ENCODE results near the gene MCTP1.

- TF ChIP-seq CTCF (conservative IDR thresholded peaks at IDR 0.05; ENCODE audit: low read depth, low read length) (no peak), EZH2 (IDR thresholded peaks at IDR 0.05; ENCODE audit: borderline replicate concordance, low read depth, low read length, poor library complexity, severe bottlenecking) (no peak)
These were observed 3.7 kb downstream of the MCTP1 start for GRCh38 chr5:95281226-95281625.
